HL-60 (cell line): ENCODE measurements around the gene MDM1.

Source experiments
- GABPA ChIP-seq: IDR thresholded peaks from 2 replicates; pipeline ENCODE4 v1.6.1; 2012; ENCODE audit warnings: low read depth
- TF ChIP-seq, protein P1 (sequence below): IDR thresholded peaks from one replicate; pipeline ENCODE4 v1.5.1; 2011; ENCODE audit warnings: low read length, control low read depth, inconsistent platforms; ENCODE audit not compliant: insufficient read depth
- TF ChIP-seq, protein P2 (sequence below): IDR thresholded peaks from 2 replicates; pipeline ENCODE4 v1.6.1; 2012; ENCODE audit warnings: low read depth; ENCODE audit not compliant: insufficient replicate concordance

DNA sequence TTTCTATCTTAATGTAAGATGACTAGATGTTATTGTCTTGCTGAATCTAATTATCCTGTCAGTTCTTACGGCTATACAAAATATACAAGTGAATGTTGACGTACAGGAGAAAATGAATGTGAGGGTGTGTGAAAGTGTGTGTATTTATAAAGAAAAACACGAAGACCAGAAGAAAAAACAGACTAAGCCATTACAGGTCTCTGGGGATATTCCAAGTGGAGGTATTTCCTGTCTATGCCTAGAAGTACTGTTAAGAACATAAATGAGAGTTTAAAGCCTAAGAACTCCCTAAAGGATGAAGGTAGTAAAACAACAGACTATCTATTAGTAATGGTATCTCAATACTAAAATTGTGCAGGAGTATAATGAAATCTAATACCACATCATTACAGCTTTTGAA, 7.6 kb downstream of the MDM1 start:
- TF ChIP-seq, protein P1, sequence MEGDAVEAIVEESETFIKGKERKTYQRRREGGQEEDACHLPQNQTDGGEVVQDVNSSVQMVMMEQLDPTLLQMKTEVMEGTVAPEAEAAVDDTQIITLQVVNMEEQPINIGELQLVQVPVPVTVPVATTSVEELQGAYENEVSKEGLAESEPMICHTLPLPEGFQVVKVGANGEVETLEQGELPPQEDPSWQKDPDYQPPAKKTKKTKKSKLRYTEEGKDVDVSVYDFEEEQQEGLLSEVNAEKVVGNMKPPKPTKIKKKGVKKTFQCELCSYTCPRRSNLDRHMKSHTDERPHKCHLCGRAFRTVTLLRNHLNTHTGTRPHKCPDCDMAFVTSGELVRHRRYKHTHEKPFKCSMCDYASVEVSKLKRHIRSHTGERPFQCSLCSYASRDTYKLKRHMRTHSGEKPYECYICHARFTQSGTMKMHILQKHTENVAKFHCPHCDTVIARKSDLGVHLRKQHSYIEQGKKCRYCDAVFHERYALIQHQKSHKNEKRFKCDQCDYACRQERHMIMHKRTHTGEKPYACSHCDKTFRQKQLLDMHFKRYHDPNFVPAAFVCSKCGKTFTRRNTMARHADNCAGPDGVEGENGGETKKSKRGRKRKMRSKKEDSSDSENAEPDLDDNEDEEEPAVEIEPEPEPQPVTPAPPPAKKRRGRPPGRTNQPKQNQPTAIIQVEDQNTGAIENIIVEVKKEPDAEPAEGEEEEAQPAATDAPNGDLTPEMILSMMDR: no peak
- TF ChIP-seq GABPA: no peak
- TF ChIP-seq, protein P2, sequence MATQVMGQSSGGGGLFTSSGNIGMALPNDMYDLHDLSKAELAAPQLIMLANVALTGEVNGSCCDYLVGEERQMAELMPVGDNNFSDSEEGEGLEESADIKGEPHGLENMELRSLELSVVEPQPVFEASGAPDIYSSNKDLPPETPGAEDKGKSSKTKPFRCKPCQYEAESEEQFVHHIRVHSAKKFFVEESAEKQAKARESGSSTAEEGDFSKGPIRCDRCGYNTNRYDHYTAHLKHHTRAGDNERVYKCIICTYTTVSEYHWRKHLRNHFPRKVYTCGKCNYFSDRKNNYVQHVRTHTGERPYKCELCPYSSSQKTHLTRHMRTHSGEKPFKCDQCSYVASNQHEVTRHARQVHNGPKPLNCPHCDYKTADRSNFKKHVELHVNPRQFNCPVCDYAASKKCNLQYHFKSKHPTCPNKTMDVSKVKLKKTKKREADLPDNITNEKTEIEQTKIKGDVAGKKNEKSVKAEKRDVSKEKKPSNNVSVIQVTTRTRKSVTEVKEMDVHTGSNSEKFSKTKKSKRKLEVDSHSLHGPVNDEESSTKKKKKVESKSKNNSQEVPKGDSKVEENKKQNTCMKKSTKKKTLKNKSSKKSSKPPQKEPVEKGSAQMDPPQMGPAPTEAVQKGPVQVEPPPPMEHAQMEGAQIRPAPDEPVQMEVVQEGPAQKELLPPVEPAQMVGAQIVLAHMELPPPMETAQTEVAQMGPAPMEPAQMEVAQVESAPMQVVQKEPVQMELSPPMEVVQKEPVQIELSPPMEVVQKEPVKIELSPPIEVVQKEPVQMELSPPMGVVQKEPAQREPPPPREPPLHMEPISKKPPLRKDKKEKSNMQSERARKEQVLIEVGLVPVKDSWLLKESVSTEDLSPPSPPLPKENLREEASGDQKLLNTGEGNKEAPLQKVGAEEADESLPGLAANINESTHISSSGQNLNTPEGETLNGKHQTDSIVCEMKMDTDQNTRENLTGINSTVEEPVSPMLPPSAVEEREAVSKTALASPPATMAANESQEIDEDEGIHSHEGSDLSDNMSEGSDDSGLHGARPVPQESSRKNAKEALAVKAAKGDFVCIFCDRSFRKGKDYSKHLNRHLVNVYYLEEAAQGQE: no peak
